C4-2B (cell line): ENCODE measurements around the gene LNP1.

Experiments used
- CTCF ChIP-seq: fragments of 450-650 bp; conservative IDR thresholded peaks from 2 replicates; pipeline ENCODE4 v1.5.1; 2017; ENCODE audit warnings: mild to moderate bottlenecking
- ZFX ChIP-seq: fragments of 450-650 bp; IDR thresholded peaks from 2 replicates; pipeline ENCODE4 v1.6.1; 2017

DNA sequence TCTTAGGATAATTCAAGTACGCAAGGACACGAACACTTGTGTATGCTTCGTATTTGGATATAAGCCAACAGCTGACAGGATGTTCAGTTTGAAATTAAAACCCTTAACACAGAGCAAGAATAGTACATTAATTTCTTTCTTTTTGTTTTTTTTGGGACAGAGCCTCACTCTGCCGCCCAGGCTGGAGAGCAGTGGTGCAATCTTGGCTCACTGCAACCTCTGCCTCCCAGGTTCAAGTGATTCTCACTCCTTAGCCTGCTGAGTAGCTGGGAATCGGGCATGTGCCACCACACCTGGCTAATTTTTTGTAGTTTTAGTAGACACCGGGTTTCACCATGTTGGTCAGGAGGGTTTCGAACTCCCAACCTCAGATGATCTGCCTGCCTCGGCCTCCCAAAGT, 32.9 kb upstream of the LNP1 start:
- TF ChIP-seq CTCF: no peak
- TF ChIP-seq ZFX: no peak
